GM21390 (cell line): Measurements from ENCODE around the gene ACAA1.
"Not testable (repeated sequence)": the region's sequence is repeated elsewhere in the genome, so short reads cannot be mapped to it uniquely, and the experiment has no call there.

Experiments used
- ATAC-seq: cut with Tn5 transposase; IDR thresholded peaks from one replicate; pipeline ENCODE4 v1.9.1; 2021; ENCODE audit not compliant: unreplicated experiment

ACAA1 gene

DNA sequence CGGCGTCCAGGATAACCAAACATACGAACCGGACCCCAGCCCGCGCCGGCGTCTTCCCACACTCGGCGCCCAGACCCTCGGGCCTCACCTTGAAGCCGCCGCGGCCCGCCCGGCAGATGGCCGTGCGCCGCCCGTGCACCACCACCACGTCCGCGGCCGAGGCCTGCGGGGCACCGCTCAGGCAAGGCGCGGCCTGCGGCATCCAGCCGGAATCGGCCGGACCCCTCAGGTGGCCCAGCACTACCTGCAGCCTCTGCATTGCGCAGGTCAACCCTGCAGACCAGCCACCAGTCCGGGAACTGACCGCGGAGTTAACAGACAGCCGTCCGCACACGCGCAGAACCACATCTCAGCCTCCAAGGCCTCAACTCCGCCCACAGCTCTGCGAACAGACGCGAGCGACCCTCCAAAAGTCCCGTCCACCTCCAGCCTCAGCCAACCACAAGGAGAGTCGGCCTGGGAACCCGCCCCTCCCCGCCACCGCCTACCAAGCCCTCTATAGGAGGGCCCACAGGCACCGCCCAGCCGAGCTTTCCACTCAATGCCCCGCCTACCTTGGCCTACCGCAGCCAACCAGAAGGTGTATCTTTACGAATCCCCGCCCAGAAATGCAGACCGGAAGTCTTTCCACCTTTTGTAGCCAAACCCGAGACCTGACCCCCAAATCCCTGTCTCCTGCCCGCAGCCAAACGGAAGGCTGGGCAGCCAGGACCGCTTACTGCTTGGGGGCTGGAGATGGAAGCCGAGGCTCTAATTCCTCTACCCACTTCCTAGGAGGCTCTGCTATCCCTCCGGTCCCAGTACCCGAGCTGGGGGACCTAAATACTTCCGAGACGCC lies at the start of gene ACAA1:
Gene ACAA1 (minus strand): TSS at position 351 of the 838 bp plus-strand sequence. CDS start 92 bp downstream, at position 259.
- ATAC-seq, result peak; percentile 86

DNA sequence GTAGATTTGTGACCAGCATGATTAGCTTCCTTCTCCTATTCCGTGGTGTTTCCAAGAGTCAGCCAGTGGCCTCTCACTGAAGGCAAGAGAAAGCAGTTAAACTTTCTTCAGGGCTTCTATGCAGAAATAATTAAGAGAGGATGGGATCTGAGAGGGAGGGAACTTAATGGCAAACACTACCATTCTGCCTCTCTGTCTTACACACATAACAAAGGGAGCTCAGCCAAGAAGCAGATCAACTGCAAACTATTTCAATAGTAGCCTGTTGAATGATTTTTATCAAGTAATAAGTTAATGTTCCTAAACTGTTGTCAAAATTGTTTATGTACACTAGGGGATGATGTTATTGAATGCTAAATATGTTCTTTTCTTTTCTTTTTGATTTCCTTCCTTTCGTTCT lies 40.3 kb upstream of the ACAA1 start:
- ATAC-seq, result no peak

- peak; percentile 46 for ATAC-seq
Measured at GRCh38 chr3:38173834-38174418, 37.0 kb upstream of the ACAA1 start.

- ATAC-seq, result no peak
Measured at GRCh38 chr3:38171622-38172021, 34.7 kb upstream of the ACAA1 start.

- ATAC-seq, result no peak
Measured at GRCh38 chr3:38170722-38171121, 33.8 kb upstream of the ACAA1 start.

GRCh38 chr3:38169027-38169317 lies 32.0 kb upstream of the ACAA1 start:
- ATAC-seq, result no peak

- ATAC-seq, result no peak
Measured at GRCh38 chr3:38168151-38169026, 31.5 kb upstream of the ACAA1 start.

GRCh38 chr3:38167591-38167990 lies 30.7 kb upstream of the ACAA1 start:
- ATAC-seq, result no peak

DNA sequence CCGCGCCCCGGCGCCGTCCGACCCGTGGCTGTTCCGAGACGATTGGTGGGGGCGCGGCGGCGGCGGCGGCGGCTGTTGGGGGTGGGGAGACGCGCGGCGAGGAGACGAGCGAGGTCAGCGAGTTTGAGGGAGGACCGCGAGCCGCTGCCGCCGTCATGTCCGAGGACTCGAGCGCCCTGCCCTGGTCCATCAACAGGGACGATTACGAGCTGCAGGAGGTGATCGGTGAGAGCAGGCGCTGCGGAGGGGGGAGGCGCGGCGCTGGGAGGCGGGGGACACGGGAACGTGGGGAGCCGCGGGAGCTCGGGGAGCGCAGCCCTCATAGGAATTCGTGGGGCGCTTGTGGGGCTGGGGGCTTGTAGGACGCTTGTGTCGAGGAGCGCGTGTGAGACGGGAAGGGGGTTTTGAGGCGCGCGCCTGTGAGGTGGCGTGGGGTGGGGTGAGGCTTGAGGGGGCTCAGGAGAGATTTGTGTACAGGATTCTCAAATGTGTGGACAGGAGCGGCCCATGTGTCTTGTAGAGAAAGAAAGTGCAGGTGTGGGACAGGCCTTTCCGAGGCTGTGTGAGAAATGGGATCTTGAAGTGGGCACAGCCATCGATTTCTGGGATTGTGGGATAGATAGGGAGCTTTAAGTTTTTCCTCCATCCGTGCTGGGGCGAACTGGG lies 28.9 kb upstream of the ACAA1 start:
- ATAC-seq, result no peak

- ATAC-seq, result peak; percentile 88
Measured at GRCh38 chr3:38164952-38165721, 28.2 kb upstream of the ACAA1 start, which contains the start of gene OXSR1. OXSR1 (plus strand) TSS chr3:38165537; CDS start chr3:38165877, 340 bp downstream.

DNA sequence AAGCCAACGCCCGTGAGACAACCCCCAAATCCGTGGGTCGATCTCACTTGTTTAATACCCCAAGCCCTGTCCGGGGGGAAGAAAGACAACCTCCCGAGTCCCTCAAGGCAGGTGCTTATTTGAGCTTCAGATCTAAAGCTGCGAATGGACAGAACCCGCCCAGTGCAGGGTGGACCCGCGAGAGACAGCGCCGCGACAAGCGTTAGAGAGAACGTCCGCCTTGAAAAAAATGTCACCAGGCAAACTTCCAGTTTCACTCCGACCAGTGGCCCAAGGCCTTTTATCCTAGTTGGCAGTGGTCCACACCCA lies 27.7 kb upstream of the ACAA1 start:
- ATAC-seq, result peak; percentile 13

DNA sequence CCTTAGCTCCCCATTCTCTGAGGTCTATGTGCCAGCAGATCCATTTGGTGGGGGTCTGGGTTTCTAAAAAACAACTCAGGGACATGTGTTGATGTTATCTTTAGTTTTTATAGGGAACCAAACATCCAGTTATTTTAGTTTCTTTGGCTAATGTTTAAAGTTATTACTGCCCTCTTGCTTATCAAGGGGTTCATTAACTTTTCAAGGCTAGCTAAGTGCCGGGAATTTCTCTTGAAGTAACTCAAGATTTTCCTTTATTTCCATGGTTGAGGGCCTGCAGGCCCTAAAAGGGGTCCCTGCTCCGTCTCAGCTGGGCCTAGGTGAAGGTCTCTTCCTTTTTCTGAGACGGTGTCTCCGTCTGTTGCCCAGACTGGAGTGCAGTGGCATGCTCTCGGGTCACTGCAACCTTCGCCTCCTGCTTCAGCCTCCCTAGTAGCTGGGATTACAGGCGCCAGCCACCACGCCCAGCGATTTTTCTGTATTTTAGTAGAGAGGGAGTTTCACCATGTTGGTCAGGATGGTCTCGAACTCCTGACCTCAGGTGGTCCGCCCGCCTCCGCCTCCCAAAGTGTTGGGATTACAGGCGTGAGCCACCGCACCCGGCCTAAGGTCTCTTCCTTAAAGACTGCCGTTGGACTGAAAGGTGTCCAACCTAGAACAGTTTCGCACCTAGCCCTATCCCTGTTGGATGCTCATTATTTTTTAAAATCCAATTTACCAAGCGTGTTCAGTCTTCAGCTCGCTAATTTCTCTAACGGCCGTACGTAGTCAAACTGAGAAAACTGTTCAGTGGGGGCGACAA lies 27.1 kb upstream of the ACAA1 start:
- ATAC-seq, result no peak

GRCh38 chr3:38163117-38163840 lies 26.4 kb upstream of the ACAA1 start:
- ATAC-seq, result no peak

DNA sequence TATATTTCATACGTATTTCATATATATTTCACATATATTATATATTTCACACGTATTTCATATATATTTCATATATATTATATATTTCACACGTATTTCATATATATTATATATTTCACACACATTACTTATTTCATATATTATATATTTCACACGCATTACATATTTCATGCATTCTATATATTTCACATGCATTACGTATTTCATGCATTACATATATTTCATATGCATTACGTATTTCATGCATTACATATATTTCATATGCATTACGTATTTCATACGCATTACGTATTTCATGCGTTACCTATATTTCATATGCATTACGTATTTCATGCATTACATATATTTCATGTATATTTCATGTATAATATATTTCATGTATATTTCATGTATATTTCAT lies 23.8 kb upstream of the ACAA1 start:
- not testable (repeated sequence) for ATAC-seq

GRCh38 chr3:38158472-38158871 lies 21.5 kb upstream of the ACAA1 start:
- ATAC-seq, result no peak

DNA sequence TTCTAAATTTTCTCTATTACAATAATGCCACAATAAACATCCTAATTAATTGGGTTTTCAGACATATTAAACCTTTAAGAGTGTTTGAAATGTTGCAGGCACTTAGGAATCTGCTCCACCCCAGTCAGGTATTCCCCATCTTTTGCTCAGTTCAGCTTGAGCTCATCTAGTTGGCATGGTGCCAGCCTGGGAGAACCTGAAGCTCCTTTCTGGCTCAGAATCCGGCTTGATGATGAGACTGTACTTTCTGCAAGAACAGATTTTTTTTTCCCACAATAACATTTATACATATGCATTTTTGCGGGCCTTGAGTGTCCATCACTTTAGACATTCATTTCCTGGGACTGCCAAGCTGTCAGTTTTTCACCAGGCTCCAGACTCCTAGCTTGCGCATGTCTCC lies 20.7 kb upstream of the ACAA1 start:
- no peak for ATAC-seq

GRCh38 chr3:38157117-38157516 lies 20.2 kb upstream of the ACAA1 start:
- no peak for ATAC-seq

DNA sequence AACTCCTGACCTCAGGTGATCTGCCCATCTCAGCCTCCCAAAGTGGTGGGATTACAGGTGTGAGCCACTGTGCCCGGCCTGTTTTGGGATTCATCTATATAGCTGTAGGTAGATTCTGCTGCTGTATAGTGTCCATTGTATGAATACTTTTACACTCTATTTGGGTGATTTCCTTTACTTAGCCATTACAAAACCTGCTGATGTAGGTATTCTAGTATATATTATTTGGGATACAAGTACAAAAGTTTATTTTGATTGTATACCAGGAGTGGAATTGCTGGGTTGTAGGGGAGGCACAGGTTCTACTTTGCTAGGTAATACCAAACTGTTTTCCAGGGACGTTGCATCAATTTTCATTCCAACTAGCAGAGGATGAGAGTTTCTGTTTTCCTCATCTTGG lies 18.9 kb upstream of the ACAA1 start:
- ATAC-seq, result no peak

GRCh38 chr3:38154625-38155255 lies 17.8 kb upstream of the ACAA1 start:
- no peak for ATAC-seq
